Measurements from ENCODE around the gene GABPB2.

DNA sequence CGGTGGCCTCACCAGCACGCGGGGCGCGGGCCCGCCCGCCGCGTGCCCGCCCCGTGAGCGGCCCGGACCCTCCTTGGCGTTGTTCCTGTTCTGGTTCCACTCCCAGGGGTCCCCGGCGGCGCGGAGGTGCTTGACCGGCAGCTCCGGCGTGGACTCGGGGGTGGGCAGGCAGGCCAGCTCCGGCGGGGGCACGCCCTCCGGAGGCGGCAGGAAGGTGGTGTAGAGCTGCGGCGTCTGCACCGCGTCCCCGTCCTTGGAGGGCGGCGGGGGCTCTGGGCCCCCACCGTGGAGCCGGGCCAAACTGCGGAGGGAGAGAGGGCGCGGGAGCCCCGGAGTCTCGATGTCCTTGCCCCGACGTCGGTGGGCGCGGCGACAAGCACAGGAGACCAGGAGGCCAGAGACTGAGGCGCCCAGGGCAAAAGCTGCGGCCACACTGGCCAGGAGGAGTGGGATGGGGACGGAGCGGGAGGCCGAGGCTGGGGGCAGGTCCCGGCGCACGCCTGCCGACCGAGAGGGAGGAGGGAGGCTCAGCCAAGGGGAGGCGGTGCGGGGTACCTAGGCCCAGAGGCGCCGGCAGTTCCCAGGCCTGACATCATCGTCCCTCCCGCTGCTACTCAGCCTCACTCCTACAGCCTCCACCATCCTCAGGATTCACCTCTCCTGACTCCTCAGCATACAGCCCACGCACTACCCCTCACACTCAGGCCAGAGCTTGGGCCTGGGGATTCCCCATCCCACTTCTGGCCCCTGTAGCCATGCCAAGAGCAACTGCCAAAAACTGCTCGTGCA lies 62.7 kb downstream of the GABPB2 start:
- no peak for TF ChIP-seq POLR2A (IDR thresholded peaks at IDR 0.05; ENCODE audit: low read length)
- no peak for TF ChIP-seq GATA1 (IDR thresholded peaks at IDR 0.05; ENCODE audit: low read depth, low read length)
